Endothelial cell of umbilical vein (primary cell): ENCODE results near the gene TOP3A. TPM values are rescaled to one million over a fixed set of nuclear protein-coding genes. Genes with fewer than 3 reads are reported as not detected.

Source experiments
- BruUV-seq: library from RNA; stranded (reverse); fragments of 400-500 nt; replicated peaks from 2 replicates; lab custom pipeline; 2021; lab: Mats Ljungman, UMichigan
- CTCF ChIA-PET: fragments of 300-600, 350-600 bp; sonication (Branson Sonifier 250); formaldehyde crosslinking; loops from one replicate; lab custom pipeline; 2021; ENCODE audit warnings: antibody characterized with exemption, inconsistent platforms; lab: Charles Lee
- POLR2A ChIA-PET: fragments of 300-600, 350-600 bp; sonication (Branson Sonifier 250); formaldehyde crosslinking; loops from one replicate; lab custom pipeline; 2021; ENCODE audit warnings: antibody characterized with exemption, inconsistent platforms; lab: Charles Lee
- DNase-seq: peaks from one replicate; pipeline ENCODE4 v3.0.0-alpha.2; 2011; ENCODE audit warnings: low read depth, low spot score
- FAIRE-seq: peaks from 2 replicates; lab custom pipeline; 2011; peaks lifted over from hg19 to GRCh38; lab: Jason Lieb, UNC
- H2AFZ ChIP-seq: 2 replicates; pipeline ENCODE4 v1.6.0; 2012; ENCODE audit warnings: low read depth, low read length, control low read depth, inconsistent platforms
- H3K27ac ChIP-seq: 2 replicates; pipeline ENCODE4 v1.5.1; 2011; ENCODE audit warnings: low read depth, mild to moderate bottlenecking, control low read depth, low read length, moderate library complexity; ENCODE audit not compliant: insufficient read depth
- H3K27me3 ChIP-seq, 2 experiments: 2 replicates each; pipeline versions ENCODE4 v1.6.0 to v1.6.1; 2011; ENCODE audit warnings: low read length in 2 of 2, mixed read lengths in 1 of 2; ENCODE audit not compliant: control insufficient read depth in 2 of 2, insufficient read depth in 2 of 2
- H3K36me3 ChIP-seq, 2 experiments: 2 replicates in 1 of 2; 3 replicates in 1 of 2; pipeline ENCODE4 v1.5.1; 2011; ENCODE audit warnings: low read length in 2 of 2, mild to moderate bottlenecking in 1 of 2, moderate library complexity in 1 of 2; ENCODE audit not compliant: control insufficient read depth in 2 of 2, insufficient read depth in 2 of 2; ENCODE audit errors: extremely low read depth in 1 of 2
- H3K4me1 ChIP-seq: 3 replicates; pipeline ENCODE4 v1.5.1; 2011; ENCODE audit warnings: mild to moderate bottlenecking, low read length; ENCODE audit not compliant: control insufficient read depth, insufficient read depth; ENCODE audit errors: extremely low read depth
- H3K4me2 ChIP-seq: 2 replicates; pipeline ENCODE4 v1.6.1; 2011; ENCODE audit warnings: low read length, control low read depth, mixed read lengths; ENCODE audit not compliant: insufficient read depth
- H3K4me3 ChIP-seq, 3 experiments: fragments of 200-600 bp in 1 of 3; sonication (generic), shearing (Covaris generic) in 1 of 3; replicated peaks in 1 of 3; 2 replicates each; pipeline ENCODE4 v1.5.1; 2011 to 2016; ENCODE audit warnings: control low read depth in 3 of 3, low read length in 3 of 3, mild to moderate bottlenecking in 2 of 3, inconsistent platforms in 1 of 3, low read depth in 1 of 3, moderate library complexity in 1 of 3; ENCODE audit not compliant: insufficient read depth in 1 of 3
- H3K79me2 ChIP-seq: 2 replicates; pipeline ENCODE4 v1.6.0; 2012; ENCODE audit warnings: low read length, inconsistent platforms; ENCODE audit not compliant: control insufficient read depth, insufficient read depth
- H3K9ac ChIP-seq: replicated peaks from 2 replicates; pipeline ENCODE3; 2011; ENCODE audit warnings: low read length, control low read depth; ENCODE audit not compliant: insufficient read depth; ENCODE audit errors: extremely low read depth
- H3K9me1 ChIP-seq: replicated peaks from 3 replicates; pipeline ENCODE4 v1.6.0; 2011; ENCODE audit warnings: mild to moderate bottlenecking, low read length; ENCODE audit not compliant: control insufficient read depth, insufficient read depth; ENCODE audit errors: extremely low read depth
- H3K9me3 ChIP-seq: replicated peaks from 2 replicates; pipeline ENCODE4 v1.5.1; 2012; ENCODE audit warnings: low read length, inconsistent platforms; ENCODE audit not compliant: control insufficient read depth, insufficient read depth
- H4K20me1 ChIP-seq: replicated peaks from 2 replicates; pipeline ENCODE3; 2011; ENCODE audit warnings: mild to moderate bottlenecking, low read length; ENCODE audit not compliant: control insufficient read depth, insufficient read depth; ENCODE audit errors: extremely low read depth
- EZH2 ChIP-seq: IDR thresholded peaks from 2 replicates; pipeline ENCODE4 v1.6.1; 2012; ENCODE audit warnings: borderline replicate concordance, low read depth, mild to moderate bottlenecking, moderate library complexity, low read length, inconsistent platforms; ENCODE audit not compliant: severe bottlenecking
- GATA2 ChIP-seq: IDR thresholded peaks from 2 replicates; pipeline ENCODE4 v1.7.0; 2011; ENCODE audit warnings: low read depth, mild to moderate bottlenecking, moderate library complexity, mixed read lengths, low read length; ENCODE audit not compliant: insufficient read length, insufficient read depth
- POLR2A ChIP-seq: IDR thresholded peaks from 2 replicates; pipeline ENCODE4 v1.6.1; 2012; ENCODE audit warnings: low read depth, mild to moderate bottlenecking, control low read depth, low read length
- dilution Hi-C: fragments of 300-500 bp; cut with MboI; formaldehyde crosslinking; loops from one replicate; pipeline ENCODE4 v1.15.0; 2019; ENCODE audit warnings: low sequenced_read_pairs; ENCODE audit not compliant: extremely low pct_ligation_motif_present
- intact Hi-C: fragments of 100-400 bp; cut with micrococcal nuclease; formaldehyde crosslinking; loops from one replicate; pipeline ENCODE4 v1.10.0; 2022
- polyA plus RNA-seq, 4 experiments: library from polyadenylated mRNA; depleted of rRNA in 3 of 4; stranded (reverse) in 3 of 4; unstranded in 1 of 4; fragments of >200 nt; gene quantifications; 2 replicates each; pipeline versions ENCODE4 v1.2.1 to v1.2.3, GENCODE V29; 2011 to 2012; ENCODE audit warnings: missing spikeins in 1 of 4
- total RNA-seq: library from RNA; stranded (reverse); gene quantifications from 2 replicates; pipeline ENCODE4 v1.2.3, GENCODE V29; 2021

TOP3A gene
- total and polyA plus RNA-seq, 2 donors (not counting 3 experiments of a cell fraction or from before 2014, with no cell fraction given), result 20.4 to 53.1 TPM

DNA sequence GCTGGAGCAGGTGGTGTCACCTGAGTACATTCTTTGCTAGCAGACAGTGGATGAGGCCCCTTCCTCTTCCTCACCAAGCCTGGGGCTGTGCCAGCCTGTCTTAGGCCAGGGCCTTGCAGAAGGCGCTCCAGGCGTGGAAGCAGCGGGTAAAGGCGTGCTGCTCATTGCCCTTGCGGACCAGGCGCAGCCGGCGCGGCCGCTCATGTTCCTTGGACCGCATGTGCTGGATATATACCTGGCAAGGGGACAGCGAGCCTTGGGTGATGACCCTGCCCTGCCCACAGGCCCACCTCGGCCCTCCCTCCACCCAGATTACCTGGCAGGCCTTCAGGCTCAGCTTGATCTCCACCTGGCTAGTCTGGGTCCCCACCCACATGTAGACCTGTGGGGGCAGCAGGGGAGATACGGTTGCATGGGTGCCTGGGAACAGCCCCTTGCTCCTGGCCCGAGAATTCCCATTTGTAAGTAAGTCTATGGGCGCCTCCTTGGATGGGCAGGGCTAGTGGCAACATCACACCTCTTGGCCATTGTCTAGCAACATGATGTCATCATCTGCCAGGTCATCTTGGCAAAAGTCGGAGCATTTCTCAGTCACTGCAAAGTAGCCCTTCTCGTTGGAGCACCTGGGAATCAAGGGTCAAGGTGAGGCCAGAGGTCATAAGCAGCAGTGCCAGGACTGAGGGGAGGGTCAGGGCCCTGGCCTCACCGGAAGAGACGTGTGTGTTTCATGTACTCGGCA, 69.6 kb downstream of the TOP3A start:
- H3K27me3 ChIP-seq, result no peaks in the 10 kb centered on the region
- no peak overlapping the region for H2AFZ ChIP-seq
- H3K4me1 ChIP-seq, result peaks cover 23% of the 10 kb centered on the region
- DNase-seq (no peak), FAIRE-seq (no peak)
- no peak for TF ChIP-seq EZH2
- dilution Hi-C loops (no loop called here), intact Hi-C loops (loop anchor here (5.0 kb wide), 1 partner anchor 57 kb away; no protein-coding TSS in a partner anchor)
- H3K4me3 ChIP-seq, result no peak overlapping the region
- POLR2A ChIA-PET, result no interaction called here
- peaks cover 16 to 44% of the 10 kb centered on the region in 2 experiments for H3K36me3 ChIP-seq
- no peak overlapping the region for H3K9ac ChIP-seq
- H3K79me2 ChIP-seq, result no peaks in the 10 kb centered on the region
- H3K4me2 ChIP-seq, result no peak overlapping the region
- CTCF ChIA-PET, result no interaction called here
- no peaks in the 10 kb centered on the region for H4K20me1 ChIP-seq
- no peak overlapping the region for H3K27ac ChIP-seq
- no peaks in the 10 kb centered on the region for H3K9me1 ChIP-seq
- BruUV-seq, result TSS peak; percentile 72
- H3K9me3 ChIP-seq, result no peaks in the 10 kb centered on the region

GRCh38 chr17:18241229-18241871, 73.4 kb downstream of the TOP3A start:
- intact Hi-C loops (no loop called here), dilution Hi-C loops (no loop called here)
- POLR2A ChIA-PET, result no interaction called here
- no peak for FAIRE-seq
- Histone ChIP-seq H3K9ac (no peak overlapping the region), H3K4me2 (no peak overlapping the region), H2AFZ (no peak overlapping the region), H4K20me1 (no peaks in the 10 kb centered on the region), H3K27me3 (no peaks in the 10 kb centered on the region), H3K27ac (no peak overlapping the region), H3K4me3 (no peak overlapping the region), H3K79me2 (no peaks in the 10 kb centered on the region), H3K9me3 (no peaks in the 10 kb centered on the region), H3K4me1 (no peaks in the 10 kb centered on the region), H3K9me1 (no peaks in the 10 kb centered on the region), H3K36me3 (peaks cover 10 to 61% of the 10 kb centered on the region in 2 experiments)
- no TSS peak for BruUV-seq
- no peak for DNase-seq
- CTCF ChIA-PET, result no interaction called here
- TF ChIP-seq POLR2A (no peak), GATA2 (no peak)
